Stimulated activated CD8-positive, alpha-beta memory T cell treated with anti-CD3 and anti-CD28 coated beads, Interleukin-7, amount 100 ng/mL, for 48 hours (primary cell): Measurements from ENCODE around the gene BMP5.

Source experiments
- DNase-seq, 2 donors: peaks; one replicate each; pipeline ENCODE4 v3.0.0-alpha.2; 2020; ENCODE audit warnings: low read depth in 1 of 2; ENCODE audit errors: extremely low read depth in 1 of 2

The BMP5 gene

GRCh38 chr6:55819811-55820210 is 55.6 kb downstream of the BMP5 start:
- DNase-seq, result no peak

GRCh38 chr6:55818482-55818881 is 56.9 kb downstream of the BMP5 start:
- no peak for DNase-seq

GRCh38 chr6:55812509-55812908 is 62.9 kb downstream of the BMP5 start:
- no peak for DNase-seq

GRCh38 chr6:55811074-55811473 is 64.3 kb downstream of the BMP5 start:
- no peak for DNase-seq

- DNase-seq, result no peak
Measured at GRCh38 chr6:55802259-55802658, 73.1 kb downstream of the BMP5 start.

- no peak for DNase-seq
Measured at GRCh38 chr6:55798571-55798970, 76.8 kb downstream of the BMP5 start.

GRCh38 chr6:55794136-55794812 is 81.1 kb downstream of the BMP5 start:
- DNase-seq, result no peak

GRCh38 chr6:55785273-55785672 is 90.1 kb downstream of the BMP5 start:
- DNase-seq, result no peak

GRCh38 chr6:55782275-55782674 is 93.1 kb downstream of the BMP5 start:
- no peak for DNase-seq

- DNase-seq, result no peak
Measured at GRCh38 chr6:55778705-55779104, 96.7 kb downstream of the BMP5 start.

GRCh38 chr6:55777469-55777868 is 97.9 kb downstream of the BMP5 start:
- no peak for DNase-seq

GRCh38 chr6:55776113-55776512 is 99.3 kb downstream of the BMP5 start:
- no peak for DNase-seq

GRCh38 chr6:55775029-55775318 is 100.4 kb downstream of the BMP5 start:
- DNase-seq, result no peak

GRCh38 chr6:55774286-55775028 is 100.9 kb downstream of the BMP5 start:
- no peak for DNase-seq

- no peak for DNase-seq
Measured at GRCh38 chr6:55773620-55774216, 101.7 kb downstream of the BMP5 start.

GRCh38 chr6:55772730-55773129 is 102.7 kb downstream of the BMP5 start:
- no peak for DNase-seq

GRCh38 chr6:55759536-55759935 is 115.9 kb downstream of the BMP5 start:
- no peak for DNase-seq

- DNase-seq, result no peak
Measured at GRCh38 chr6:55758156-55758937, 117.0 kb downstream of the BMP5 start.

- DNase-seq, result no peak
Measured at GRCh38 chr6:55756531-55757031, 118.8 kb downstream of the BMP5 start.

- DNase-seq, result no peak
Measured at GRCh38 chr6:55748880-55749279, 126.5 kb downstream of the BMP5 start.

GRCh38 chr6:55746473-55746872 is 128.9 kb downstream of the BMP5 start:
- DNase-seq, result no peak
